Right hindlimb (tissue), 1 donor: Measurements from ENCODE around the gene NDUFC1.
A peak's percentile ranks its signal among the peaks of the same experiment; 100 is the strongest.
"Not testable (repeated sequence)": the region's sequence is repeated elsewhere in the genome, so short reads cannot be mapped to it uniquely, and the experiment has no call there.

ENCODE experiments used
- DNase-seq: peaks from one replicate; pipeline ENCODE4 v3.0.0-alpha.2; 2018

Gene NDUFC1

GRCh38 chr4:139301821-139302611, at the start of gene NDUFC1:
Gene NDUFC1 (minus strand): TSS chr4:139302477. CDS start chr4:139295798, 6,679 bp downstream.
- peak; percentile 56 for DNase-seq

- no peak for DNase-seq
Observed at GRCh38 chr4:139337612-139338011, 35.3 kb upstream of the NDUFC1 start.

GRCh38 chr4:139333046-139333445, 30.8 kb upstream of the NDUFC1 start:
- DNase-seq: no peak

GRCh38 chr4:139331185-139331584, 28.9 kb upstream of the NDUFC1 start:
- DNase-seq: no peak

GRCh38 chr4:139330283-139330682, 28.0 kb upstream of the NDUFC1 start:
- DNase-seq: no peak

GRCh38 chr4:139329665-139330200, 27.5 kb upstream of the NDUFC1 start:
- DNase-seq: no peak

GRCh38 chr4:139324620-139325019, 22.3 kb upstream of the NDUFC1 start:
- DNase-seq: no peak

- not testable (repeated sequence) for DNase-seq
Observed at GRCh38 chr4:139322541-139322940, 20.3 kb upstream of the NDUFC1 start.

- DNase-seq: not testable (repeated sequence)
Observed at GRCh38 chr4:139322070-139322469, 19.8 kb upstream of the NDUFC1 start.

GRCh38 chr4:139319571-139319970, 17.3 kb upstream of the NDUFC1 start:
- no peak for DNase-seq

- DNase-seq: no peak
Observed at GRCh38 chr4:139317635-139318034, 15.4 kb upstream of the NDUFC1 start.

- no peak for DNase-seq
Observed at GRCh38 chr4:139316733-139317132, 14.5 kb upstream of the NDUFC1 start.

- no peak for DNase-seq
Observed at GRCh38 chr4:139315221-139315675, 13.0 kb upstream of the NDUFC1 start.

GRCh38 chr4:139314047-139314800, 11.9 kb upstream of the NDUFC1 start:
- DNase-seq: no peak

GRCh38 chr4:139313414-139313813, 11.1 kb upstream of the NDUFC1 start:
- not testable (repeated sequence) for DNase-seq

GRCh38 chr4:139312552-139313332, 10.5 kb upstream of the NDUFC1 start:
- DNase-seq: no peak

GRCh38 chr4:139311909-139312308, 9.6 kb upstream of the NDUFC1 start:
- no peak for DNase-seq

GRCh38 chr4:139304920-139305319, 2.6 kb upstream of the NDUFC1 start:
- no peak for DNase-seq

- DNase-seq: peak; percentile 99
Observed at GRCh38 chr4:139301113-139301820, 1.0 kb downstream of the NDUFC1 start, which contains the start of gene NAA15. Gene NAA15 (plus strand): TSS chr4:139301505. CDS start chr4:139301778, 273 bp downstream.

GRCh38 chr4:139300431-139301112, 1.7 kb downstream of the NDUFC1 start:
- no peak for DNase-seq

- no peak for DNase-seq
Observed at GRCh38 chr4:139299536-139299935, 2.7 kb downstream of the NDUFC1 start.
